DMS153 treated with DMSO at 0.1 percent for 48 hours (cell line): ENCODE data around the gene DPYSL5.

ENCODE experiments used
- DNase-seq: peaks from one replicate; lab custom pipeline; 2025; ENCODE audit not compliant: unreplicated experiment; lab: John Stamatoyannopoulos, UW

Gene DPYSL5

DNA sequence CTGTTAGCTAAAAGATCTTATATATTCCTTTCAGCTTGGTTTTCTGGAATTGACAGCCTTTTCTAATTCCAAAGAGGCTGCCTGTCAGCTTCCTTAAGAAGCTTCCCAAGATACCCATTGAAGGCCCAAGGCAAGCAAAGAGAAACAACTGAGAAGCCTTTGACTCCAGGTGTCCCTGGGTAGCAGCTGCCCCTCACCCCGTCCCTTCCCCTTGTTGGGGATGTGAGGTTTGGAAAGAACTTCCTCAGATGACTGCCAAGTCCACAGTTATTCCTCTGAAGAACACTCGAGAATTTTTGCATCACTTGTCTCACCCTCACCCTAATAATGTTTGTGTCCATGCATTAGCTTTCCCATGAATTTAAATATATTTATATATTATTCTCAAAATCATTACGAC is 135.8 kb downstream of the DPYSL5 start:
- no peak for DNase-seq

GRCh38 chr2:26985807-26986206 is 137.9 kb downstream of the DPYSL5 start:
- DNase-seq: no peak

DNA sequence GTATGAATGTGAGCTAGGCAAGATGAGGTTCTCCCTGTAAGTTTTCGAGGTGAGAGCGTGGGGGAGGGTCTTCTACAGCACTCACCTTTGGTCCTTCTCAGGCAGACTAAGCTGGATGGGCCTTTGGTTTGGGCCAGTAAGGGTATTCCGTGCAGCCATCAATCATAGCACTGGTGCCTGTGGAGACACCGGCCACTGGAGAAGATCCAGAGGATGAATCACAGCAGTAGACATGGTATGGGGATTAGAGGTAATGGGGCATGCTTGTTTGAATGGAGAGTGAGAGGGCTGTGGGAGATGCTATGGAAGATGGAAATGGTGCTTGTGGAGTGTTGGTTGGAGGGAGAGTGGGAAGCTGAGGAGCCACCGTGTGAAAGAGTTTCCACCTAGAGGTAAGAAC is 138.6 kb downstream of the DPYSL5 start:
- DNase-seq: no peak

- DNase-seq: no peak
These were observed 140.3 kb downstream of the DPYSL5 start for GRCh38 chr2:26988058-26988860.

DNA sequence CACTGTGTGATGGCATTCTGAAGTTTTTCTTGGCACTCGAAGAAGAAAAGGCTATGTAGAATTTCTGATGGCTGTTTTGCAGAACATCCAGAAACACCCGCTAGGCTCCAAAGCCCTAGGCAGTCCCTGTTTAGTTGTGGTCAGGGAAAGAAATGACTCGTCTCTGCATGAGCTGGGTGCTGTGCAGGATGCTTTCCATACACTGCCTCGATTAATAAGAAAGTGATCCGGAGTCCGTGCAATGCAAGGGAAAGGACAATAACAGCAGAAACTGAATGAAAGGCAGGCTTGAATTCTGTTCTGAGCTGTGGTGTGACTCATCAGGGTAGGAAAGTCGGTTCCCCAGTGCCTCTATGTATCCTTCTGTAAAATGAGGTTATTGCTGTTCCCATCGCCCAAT is 141.2 kb downstream of the DPYSL5 start:
- no peak for DNase-seq

GRCh38 chr2:26991717-26992116 is 143.8 kb downstream of the DPYSL5 start:
- no peak for DNase-seq

- DNase-seq: no peak
These were observed 145.8 kb downstream of the DPYSL5 start for GRCh38 chr2:26993768-26994167.

DNA sequence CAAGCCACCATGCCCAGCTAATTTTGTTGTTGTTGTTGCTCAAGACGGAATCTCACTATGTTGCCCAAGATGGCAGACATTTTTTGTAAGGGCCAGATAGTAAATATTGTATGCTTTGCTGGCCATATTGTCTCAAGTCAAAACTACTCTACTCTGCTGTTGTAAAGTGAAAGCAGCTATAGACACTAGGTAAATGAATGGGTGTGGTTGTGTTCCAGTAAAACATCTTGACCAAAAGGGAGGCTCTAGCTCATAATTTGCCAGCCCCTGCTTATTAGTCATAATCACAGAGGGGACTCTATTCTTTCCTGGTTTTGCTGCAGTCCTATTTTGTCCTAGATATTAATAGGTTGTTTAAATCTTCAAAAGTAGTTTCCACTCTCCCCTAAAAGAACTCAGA is 147.1 kb downstream of the DPYSL5 start:
- no peak for DNase-seq

GRCh38 chr2:26997394-26997793 is 149.5 kb downstream of the DPYSL5 start:
- DNase-seq: no peak

GRCh38 chr2:26998323-26998722 is 150.4 kb downstream of the DPYSL5 start:
- no peak for DNase-seq
